Mucosa of descending colon (tissue), 3 donors: ENCODE measurements around the gene MLLT10. TPM values are rescaled to one million over a fixed set of nuclear protein-coding genes. Genes with fewer than 3 reads are reported as not detected.

Source experiments
- ATAC-seq: fragments of 200-7000 bp; cut with Tn5 transposase; one replicate; pipeline ENCODE4 v1.9.1; 2020; ENCODE audit warnings: mild to moderate bottlenecking, moderate library complexity
- DNase-seq, 3 donors: peaks; one replicate each; pipeline ENCODE4 v3.0.0-alpha.2; 2020
- H3K36me3 ChIP-seq: fragments of 200-600 bp; one replicate; pipeline ENCODE4 v1.8.0; 2021; ENCODE audit warnings: low read depth, mild to moderate bottlenecking
- H3K4me1 ChIP-seq: fragments of 200-600 bp; one replicate; pipeline ENCODE4 v1.8.0; 2021; ENCODE audit warnings: low read depth, mild to moderate bottlenecking
- H3K4me3 ChIP-seq: fragments of 200-600 bp; one replicate; pipeline ENCODE4 v1.8.0; 2021; ENCODE audit warnings: mild to moderate bottlenecking
- H3K9me3 ChIP-seq: fragments of 200-600 bp; one replicate; pipeline ENCODE4 v1.8.0; 2021; ENCODE audit warnings: mild to moderate bottlenecking
- CTCF ChIP-seq: fragments of 200-600 bp; IDR thresholded peaks from one replicate; pipeline ENCODE4 v1.8.0; 2022; ENCODE audit warnings: antibody characterized with exemption, mild to moderate bottlenecking
- intact Hi-C, 2 donors: fragments of 100-400 bp; cut with DNase I in 1 of 2; cut with micrococcal nuclease in 1 of 2; formaldehyde crosslinking; loops; one replicate each; pipeline versions ENCODE4 v1.11.0 to v1.11.1; 2022; cut with DNase I, micrococcal nuclease
- total RNA-seq, 3 donors: library from RNA; stranded (reverse); fragmentation: NEBNext Ultra II Directional in 2 of 3; extraction: Animal tissue kit (Norgen Biotek cat#: 25700) in 2 of 3; gene quantifications; one replicate each; pipeline versions ENCODE4 v1.2.1 to v1.2.4, GENCODE V29; 2021 to 2023
- donor health status: DM: no; HTN: no; CAD: no; lungs with moderate emphysema.
- donor health status: DM: no; HTN: no; CAD: no.
- donor health status: DM: no; HTN: yes; CAD: no.

Gene MLLT10
- total RNA-seq, 3 donors from 2014 or later: 29.6 to 43.1 (median 35.8) TPM

DNA sequence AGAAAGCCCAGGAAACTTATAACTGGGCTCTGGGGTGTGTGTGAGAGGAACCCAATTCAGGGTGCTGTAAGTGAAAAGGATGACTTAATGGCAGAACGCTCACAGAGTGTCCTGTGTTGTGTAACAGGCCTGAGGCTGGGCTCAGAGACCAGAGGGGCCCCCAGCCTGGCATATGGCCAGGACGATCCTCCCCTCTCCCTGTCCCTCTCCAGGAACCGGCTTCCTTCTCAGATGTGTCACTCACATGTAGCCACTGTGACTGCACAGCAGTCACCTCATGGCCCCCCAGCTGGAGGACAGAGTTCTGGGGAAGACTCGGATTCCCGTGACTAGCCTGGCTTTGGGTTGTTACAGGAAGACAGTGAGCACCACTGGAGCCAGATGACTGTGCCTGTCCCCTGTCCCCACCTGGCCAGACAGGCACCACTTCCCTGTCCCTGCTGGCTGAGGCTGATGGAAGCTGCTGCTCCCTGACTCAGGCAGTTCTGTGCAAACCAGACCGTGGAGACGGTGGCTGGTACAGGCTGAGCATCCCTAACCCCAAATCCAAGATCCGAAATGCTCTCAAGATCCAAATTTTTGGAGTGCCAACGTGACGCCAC, 220.5 kb downstream of the MLLT10 start:
- ATAC-seq (no peak), DNase-seq (no peak)
- TF ChIP-seq CTCF: no peak
- Histone ChIP-seq H3K4me1 (peaks cover 5% of the 10 kb centered on the region), H3K36me3 (peaks cover 2% of the 10 kb centered on the region), H3K9me3 (no peaks in the 10 kb centered on the region), H3K4me3 (no peak overlapping the region)
- intact Hi-C loops: no loop called here

GRCh38 chr10:21756707-21757106, 222.7 kb downstream of the MLLT10 start:
- peaks cover 2% of the 10 kb centered on the region for H3K36me3 ChIP-seq
- H3K4me3 ChIP-seq: no peak overlapping the region
- intact Hi-C loops: no loop called here
- H3K4me1 ChIP-seq: no peaks in the 10 kb centered on the region
- DNase-seq: no peak
- ATAC-seq: no peak
- no peaks in the 10 kb centered on the region for H3K9me3 ChIP-seq
- no peak for TF ChIP-seq CTCF

- ATAC-seq (no peak), DNase-seq (no peak)
- H3K4me3 ChIP-seq: no peak overlapping the region
- H3K9me3 ChIP-seq: no peaks in the 10 kb centered on the region
- H3K36me3 ChIP-seq: peaks cover 2% of the 10 kb centered on the region
- no peak for TF ChIP-seq CTCF
- no peaks in the 10 kb centered on the region for H3K4me1 ChIP-seq
- intact Hi-C loops: no loop called here
Observed at GRCh38 chr10:21757185-21757901, 223.3 kb downstream of the MLLT10 start.

DNA sequence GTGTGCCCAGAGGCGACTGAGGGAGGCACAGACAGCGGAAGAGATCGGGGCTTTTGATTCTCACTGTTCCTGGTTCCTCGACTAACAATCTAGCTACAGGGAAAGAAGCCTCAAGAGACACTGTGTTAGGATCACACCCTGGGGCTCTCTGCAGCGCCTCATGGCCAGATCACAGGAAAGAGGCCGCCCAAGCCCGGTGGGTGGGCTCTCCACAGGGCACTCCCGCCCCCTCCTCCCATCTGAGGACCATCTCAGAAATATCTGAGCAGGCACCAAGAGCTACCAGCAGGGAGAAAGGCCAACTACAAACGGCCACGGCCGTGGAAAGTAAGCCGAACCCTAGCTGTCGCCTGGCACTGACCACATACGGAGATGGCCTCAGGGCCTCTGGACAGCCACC, 224.2 kb downstream of the MLLT10 start:
- TF ChIP-seq CTCF: no peak
- no peak for ATAC-seq
- DNase-seq: no peak
- H3K9me3 ChIP-seq: no peaks in the 10 kb centered on the region
- H3K4me1 ChIP-seq: no peaks in the 10 kb centered on the region
- H3K4me3 ChIP-seq: no peak overlapping the region
- peaks cover 2% of the 10 kb centered on the region for H3K36me3 ChIP-seq
- intact Hi-C loops: no loop called here

GRCh38 chr10:21758696-21759095, 224.7 kb downstream of the MLLT10 start:
- Histone ChIP-seq H3K9me3 (no peaks in the 10 kb centered on the region), H3K4me1 (no peaks in the 10 kb centered on the region), H3K36me3 (peaks cover 2% of the 10 kb centered on the region), H3K4me3 (no peak overlapping the region)
- intact Hi-C loops: no loop called here
- no peak for TF ChIP-seq CTCF
- no peak for DNase-seq
- ATAC-seq: no peak
